ENCODE measurements around the gene TLK1.

Gene TLK1

GRCh38 chr2:170991398-170992182 is 169.1 kb downstream of the TLK1 start:
- DNase-seq = no peak

- no peak for DNase-seq
Observed at GRCh38 chr2:170986566-170987258, 174.0 kb downstream of the TLK1 start.

- no peak for DNase-seq
Observed at GRCh38 chr2:170985407-170985806, 175.3 kb downstream of the TLK1 start.

- DNase-seq = no peak
Observed at GRCh38 chr2:170984079-170984478, 176.6 kb downstream of the TLK1 start.

- DNase-seq = no peak
Observed at GRCh38 chr2:170975943-170976270, 184.8 kb downstream of the TLK1 start.

- no peak for DNase-seq
Observed at GRCh38 chr2:170975127-170975942, 185.4 kb downstream of the TLK1 start.

GRCh38 chr2:170974304-170974993 is 186.2 kb downstream of the TLK1 start:
- no peak for DNase-seq

- DNase-seq = peak; percentile 90
Observed at GRCh38 chr2:170973492-170974303, 187.0 kb downstream of the TLK1 start.

GRCh38 chr2:170973225-170973491 is 187.5 kb downstream of the TLK1 start:
- DNase-seq = no peak

- no peak for DNase-seq
Observed at GRCh38 chr2:170972296-170973224, 188.1 kb downstream of the TLK1 start.

- no peak for DNase-seq
Observed at GRCh38 chr2:170971071-170971470, 189.6 kb downstream of the TLK1 start.

- DNase-seq = no peak
Observed at GRCh38 chr2:170969872-170970496, 190.7 kb downstream of the TLK1 start.

- DNase-seq = no peak
Observed at GRCh38 chr2:170969030-170969429, 191.7 kb downstream of the TLK1 start.

GRCh38 chr2:170968205-170969003 is 192.3 kb downstream of the TLK1 start:
- DNase-seq = no peak

- DNase-seq = no peak
Observed at GRCh38 chr2:170967553-170967952, 193.1 kb downstream of the TLK1 start.

- no peak for DNase-seq
Observed at GRCh38 chr2:170966648-170967396, 193.9 kb downstream of the TLK1 start.

GRCh38 chr2:170965446-170966225 is 195.1 kb downstream of the TLK1 start:
- no peak for DNase-seq

- no peak for DNase-seq
Observed at GRCh38 chr2:170963386-170963785, 197.3 kb downstream of the TLK1 start.
